NT2/D1 (cell line): ENCODE measurements around the gene CAMK2G.
A peak's percentile ranks its signal among the peaks of the same experiment; 100 is the strongest.

Source experiments
- DNase-seq: peaks from one replicate; pipeline ENCODE4 v3.0.0-alpha.2; 2011; ENCODE audit warnings: low read depth, low spot score
- H3K27me3 ChIP-seq: 2 replicates; pipeline ENCODE4 v1.6.0; 2011; ENCODE audit warnings: mild to moderate bottlenecking; ENCODE audit not compliant: insufficient read length, insufficient read depth
- H3K36me3 ChIP-seq: 2 replicates; pipeline ENCODE4 v1.6.1; 2011; ENCODE audit warnings: mild to moderate bottlenecking, low read length, mixed read lengths; ENCODE audit not compliant: insufficient read depth, insufficient read length
- H3K4me1 ChIP-seq: 2 replicates; pipeline ENCODE4 v1.5.1; 2011; ENCODE audit not compliant: insufficient read depth, insufficient read length
- H3K4me3 ChIP-seq: 2 replicates; pipeline ENCODE4 v1.5.1; 2011; ENCODE audit warnings: low read depth; ENCODE audit not compliant: insufficient read length
- H3K9ac ChIP-seq: 2 replicates; pipeline ENCODE4 v1.6.0; 2011; ENCODE audit warnings: low read depth; ENCODE audit not compliant: insufficient read length
- H3K9me3 ChIP-seq: 2 replicates; pipeline ENCODE4 v1.5.1; 2011; ENCODE audit warnings: mild to moderate bottlenecking, low read length; ENCODE audit not compliant: insufficient read depth
- SUZ12 ChIP-seq: IDR thresholded peaks from 2 replicates; pipeline ENCODE4 v1.6.1; 2011; ENCODE audit not compliant: insufficient read length, insufficient read depth; ENCODE audit errors: extremely low read depth
- YY1 ChIP-seq: IDR thresholded peaks from 2 replicates; pipeline ENCODE4 v1.6.1; 2011; ENCODE audit not compliant: insufficient read length, insufficient read depth
- ZNF274 ChIP-seq: IDR thresholded peaks from 2 replicates; pipeline ENCODE4 v1.6.1; 2011; ENCODE audit warnings: mild to moderate bottlenecking, low read depth, low read length

The CAMK2G gene

DNA sequence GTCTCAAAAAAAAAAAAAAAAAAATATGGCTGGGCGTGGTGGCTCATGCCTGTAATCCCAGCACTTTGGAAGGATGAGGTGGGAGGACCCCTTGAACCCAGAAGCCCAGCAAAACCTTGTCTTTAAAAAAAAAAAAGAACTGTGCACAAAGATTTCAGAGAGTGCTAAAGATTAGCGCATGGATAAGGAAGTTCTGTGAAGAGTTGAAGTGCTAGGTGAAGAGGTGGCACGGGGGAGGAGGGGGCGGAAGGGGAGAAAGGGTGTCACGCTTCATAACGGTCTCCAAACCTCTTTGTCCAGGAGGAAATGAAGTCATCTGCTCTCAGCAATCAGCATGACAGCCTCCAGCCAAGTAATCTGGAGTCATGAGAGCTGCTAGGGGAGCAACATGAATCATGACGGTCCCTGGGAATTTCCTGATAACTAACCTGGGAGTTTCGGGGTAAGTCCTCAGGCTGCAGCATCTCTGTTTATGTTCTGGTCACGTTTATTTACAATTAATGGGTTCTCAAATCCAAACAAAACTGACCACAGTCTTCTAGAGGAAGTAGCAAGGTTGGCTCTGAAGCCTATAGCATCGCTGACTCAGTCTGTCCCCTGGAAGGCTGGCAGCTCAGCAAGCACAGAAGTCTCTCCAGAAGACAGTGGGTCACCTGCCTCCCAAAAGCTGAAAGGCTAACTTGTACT is 34.6 kb upstream of the CAMK2G start:
- Histone ChIP-seq H3K9me3 (no peaks in the 10 kb centered on the region), H3K36me3 (peaks cover 13% of the 10 kb centered on the region), H3K9ac (peak overlapping the region; percentile 36), H3K27me3 (peaks cover 26% of the 10 kb centered on the region), H3K4me3 (no peak overlapping the region), H3K4me1 (peaks cover 14% of the 10 kb centered on the region)
- DNase-seq = no peak
- TF ChIP-seq YY1 (no peak), ZNF274 (no peak), SUZ12 (no peak)

DNA sequence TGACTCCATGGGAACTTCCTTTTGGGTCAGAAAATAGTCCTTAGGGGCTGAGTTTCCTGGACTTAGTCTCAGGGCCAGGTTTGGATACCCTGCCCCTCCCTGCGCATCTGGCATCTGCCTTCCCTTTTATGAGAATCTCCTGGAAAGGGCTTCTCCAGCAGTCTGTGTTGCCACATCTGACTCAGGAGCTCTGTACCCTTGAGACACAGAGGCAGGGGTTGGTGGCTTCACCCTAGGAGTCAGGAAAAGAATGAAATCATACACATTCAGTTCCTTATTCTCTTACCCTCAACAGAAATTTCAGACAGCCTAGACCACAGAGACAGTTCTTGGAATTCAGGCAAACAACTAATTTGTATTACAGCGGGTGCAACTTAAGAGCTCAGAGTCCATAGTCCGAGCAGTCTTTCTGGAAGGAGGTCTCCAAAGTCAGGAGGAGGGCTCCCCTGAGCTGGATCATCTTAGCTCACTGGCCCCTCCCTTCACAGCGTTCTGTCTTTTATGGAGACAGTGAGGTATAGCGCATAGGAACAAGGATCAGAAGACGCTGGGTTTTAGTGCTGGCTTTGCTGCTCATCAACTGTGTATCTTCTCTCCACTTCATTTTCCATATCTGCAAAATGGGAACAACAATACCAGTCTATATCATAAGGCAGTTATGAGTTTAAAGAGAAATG is 33.6 kb upstream of the CAMK2G start:
- H3K4me1 ChIP-seq = peaks cover 12% of the 10 kb centered on the region

DNA sequence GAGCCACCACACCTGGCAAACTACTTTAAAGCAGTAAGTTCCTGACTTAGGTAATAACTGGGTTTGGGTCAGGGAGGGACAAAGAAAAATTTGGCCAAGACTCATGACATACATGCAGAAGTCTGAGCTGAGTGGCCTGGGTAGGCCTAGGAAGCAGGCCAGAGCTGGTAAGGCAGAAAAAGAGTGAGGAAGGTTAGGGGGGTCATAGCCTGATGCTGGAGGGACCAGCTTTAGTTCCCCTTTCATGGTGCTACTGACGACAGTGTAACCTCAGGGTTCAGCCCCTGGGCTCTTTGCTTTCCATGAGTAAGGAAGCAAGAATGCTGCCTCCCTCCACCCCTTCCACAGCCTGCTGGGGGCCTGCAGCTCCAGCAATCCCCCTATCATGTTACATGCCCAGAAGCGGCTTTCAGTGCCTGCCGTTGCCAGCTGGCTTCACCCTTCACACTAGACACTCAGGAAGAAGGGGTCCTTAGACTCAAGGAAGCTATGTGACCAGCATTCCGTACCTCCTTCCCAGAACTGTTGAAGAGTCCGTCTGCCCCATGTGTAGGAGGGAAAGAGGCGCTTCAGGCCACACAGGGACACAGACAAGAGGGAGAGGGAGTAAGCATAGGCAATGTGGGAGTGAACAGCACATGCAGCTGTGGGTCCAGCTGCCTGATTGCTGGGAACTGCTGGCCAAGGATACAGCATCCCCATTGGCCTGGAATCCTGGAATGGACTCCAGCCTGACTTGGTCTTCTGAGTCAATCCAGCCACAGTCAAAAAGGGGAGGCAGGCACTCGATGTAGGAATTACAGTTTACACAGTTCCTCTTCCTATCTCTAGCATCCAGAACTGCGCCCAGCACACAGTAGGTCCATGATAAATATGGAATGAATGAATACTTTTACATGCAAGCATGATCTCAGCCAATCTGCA is 32.4 kb upstream of the CAMK2G start:
- no peak for TF ChIP-seq SUZ12
- no peak for TF ChIP-seq YY1
- TF ChIP-seq ZNF274 = no peak
- Histone ChIP-seq H3K4me3 (no peak overlapping the region), H3K4me1 (peaks cover 12% of the 10 kb centered on the region), H3K9me3 (no peaks in the 10 kb centered on the region), H3K36me3 (no peaks in the 10 kb centered on the region), H3K27me3 (peaks cover 20% of the 10 kb centered on the region), H3K9ac (peak overlapping the region; percentile 58)
- DNase-seq = peak; percentile 71

More for the DNA sequence above, 33.6 kb upstream of the CAMK2G start:
- H3K4me3 ChIP-seq = no peak overlapping the region
- TF ChIP-seq YY1 = no peak
- TF ChIP-seq ZNF274 = no peak
- TF ChIP-seq SUZ12 = no peak
- no peaks in the 10 kb centered on the region for H3K9me3 ChIP-seq
- peaks cover 3% of the 10 kb centered on the region for H3K36me3 ChIP-seq
- peaks cover 26% of the 10 kb centered on the region for H3K27me3 ChIP-seq
- no peak overlapping the region for H3K9ac ChIP-seq
- no peak for DNase-seq

DNA sequence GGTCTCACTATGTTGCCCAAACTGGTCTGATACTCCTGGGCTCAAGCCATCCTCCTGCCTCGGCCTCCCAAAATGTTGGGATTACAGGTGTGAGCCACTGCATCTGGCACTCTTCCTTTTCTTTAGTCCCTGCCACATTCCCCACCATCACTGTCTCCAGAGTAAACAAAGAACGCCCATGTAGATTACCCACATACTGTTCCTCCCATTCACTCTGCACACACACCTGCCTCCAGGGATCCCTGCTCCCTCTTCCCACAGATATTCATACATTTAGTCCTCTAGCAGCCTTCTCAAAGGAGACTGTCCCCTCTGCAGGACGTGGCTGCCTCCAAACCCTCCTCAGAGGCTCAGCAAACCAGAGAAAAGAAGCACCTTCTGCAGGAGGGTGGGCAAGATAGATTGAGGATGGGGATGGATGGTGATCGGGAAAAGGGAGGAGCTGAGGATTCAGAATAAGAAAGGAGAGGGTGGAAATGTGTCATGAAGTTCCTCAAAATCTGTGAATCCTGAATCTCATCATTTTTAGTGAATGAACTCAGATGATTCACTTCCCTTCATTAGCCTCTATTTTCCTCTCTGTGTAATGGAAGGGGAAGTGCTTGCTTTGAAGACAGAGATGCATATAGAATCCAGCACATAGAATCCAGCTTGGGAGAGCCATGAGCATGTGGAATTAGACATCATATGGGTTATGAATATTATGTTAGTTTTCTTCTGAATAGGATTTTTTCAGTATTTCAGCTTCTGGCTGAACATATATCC is 31.1 kb upstream of the CAMK2G start:
- no peaks in the 10 kb centered on the region for H3K9me3 ChIP-seq
- DNase-seq = no peak
- H3K4me1 ChIP-seq = peaks cover 9% of the 10 kb centered on the region
- H3K9ac ChIP-seq = no peak overlapping the region
- no peaks in the 10 kb centered on the region for H3K36me3 ChIP-seq
- H3K4me3 ChIP-seq = no peak overlapping the region
- TF ChIP-seq SUZ12 = no peak
- TF ChIP-seq YY1 = no peak
- TF ChIP-seq ZNF274 = no peak
- H3K27me3 ChIP-seq = peaks cover 11% of the 10 kb centered on the region

DNA sequence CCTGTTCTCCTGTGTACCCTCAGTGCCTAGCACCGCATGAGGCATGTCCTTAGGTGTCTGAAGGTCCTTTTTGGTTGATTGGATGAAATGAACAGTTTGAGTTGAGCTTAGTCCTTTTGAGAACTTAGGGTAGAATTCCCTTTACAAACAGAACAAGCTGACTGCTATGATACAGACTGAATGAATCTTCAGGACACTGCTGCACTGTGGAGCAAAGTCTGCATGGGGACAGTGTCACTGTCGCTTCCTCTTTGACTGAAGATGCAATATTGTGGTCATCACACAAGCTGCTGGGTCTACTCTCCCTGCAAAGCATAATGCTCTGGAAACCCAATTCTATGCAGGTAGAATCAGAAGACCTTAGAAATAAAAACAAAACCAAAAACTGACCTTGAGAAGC is 28.0 kb upstream of the CAMK2G start:
- no peaks in the 10 kb centered on the region for H3K9me3 ChIP-seq
- no peaks in the 10 kb centered on the region for H3K27me3 ChIP-seq
- H3K4me1 ChIP-seq = peaks cover 9% of the 10 kb centered on the region
- TF ChIP-seq YY1 (no peak), ZNF274 (no peak), SUZ12 (no peak)
- no peak for DNase-seq
- no peak overlapping the region for H3K4me3 ChIP-seq
- H3K9ac ChIP-seq = no peak overlapping the region
- no peaks in the 10 kb centered on the region for H3K36me3 ChIP-seq

DNA sequence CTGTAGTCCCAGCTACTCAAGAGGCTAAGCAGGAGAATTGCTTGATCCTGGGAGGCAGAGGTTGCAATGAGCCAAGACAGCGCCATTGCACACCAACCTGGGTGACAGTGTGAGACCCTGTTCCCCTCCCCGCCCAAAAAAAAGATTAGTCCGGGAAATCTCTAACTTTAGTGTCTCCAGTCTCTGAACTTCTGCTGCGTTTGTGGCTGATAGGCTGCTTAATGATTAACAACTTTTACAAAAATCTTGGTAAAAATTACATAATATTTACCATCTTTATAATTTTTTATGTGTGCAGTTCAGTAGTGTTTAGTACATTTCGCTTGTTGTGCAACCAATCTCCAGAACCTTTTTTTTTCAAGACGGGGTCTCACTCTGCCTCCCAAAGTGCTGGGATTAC is 26.9 kb upstream of the CAMK2G start:
- TF ChIP-seq ZNF274 = no peak
- TF ChIP-seq SUZ12 = no peak
- no peak for TF ChIP-seq YY1
- Histone ChIP-seq H3K9me3 (no peaks in the 10 kb centered on the region), H3K9ac (no peak overlapping the region), H3K4me1 (peaks cover 4% of the 10 kb centered on the region), H3K36me3 (no peaks in the 10 kb centered on the region), H3K27me3 (no peaks in the 10 kb centered on the region), H3K4me3 (no peak overlapping the region)
- DNase-seq = no peak
